ENCODE measurements around the gene TBC1D10B. TPM values are rescaled to one million over a fixed set of nuclear protein-coding genes. Genes with fewer than 3 reads are reported as not detected.

TBC1D10B gene
- total RNA-seq, 1 donor from 2014 or later, result 8.2 TPM

DNA sequence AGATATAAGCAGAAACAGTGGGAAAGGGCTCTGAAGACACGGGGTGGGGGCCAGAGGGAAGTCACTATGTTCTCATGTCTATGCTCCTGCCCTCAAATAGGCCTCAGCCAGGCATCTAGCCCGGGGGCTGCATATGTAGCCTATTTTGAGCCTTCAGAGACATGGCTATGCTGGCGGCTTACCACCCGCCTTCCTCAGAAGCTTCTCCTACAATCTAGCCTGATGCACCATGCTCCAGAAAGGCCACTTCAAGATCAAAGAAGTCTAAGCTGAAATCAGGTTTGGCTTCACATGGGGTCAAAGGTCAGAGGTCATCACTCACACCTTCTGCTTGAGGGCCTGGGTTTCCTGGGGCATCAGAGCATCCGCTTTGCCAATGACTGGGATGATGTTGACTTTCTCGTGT lies 10.5 kb upstream of the TBC1D10B start:
- H3K36me3 Mint-ChIP-seq, result peaks cover 3% of the 10 kb centered on the region
- Histone ChIP-seq H3K4me2 (no peak overlapping the region), H3K4me1 (peaks cover 14% of the 10 kb centered on the region), H4K20me1 (ENCODE audit: low read depth) (peaks cover 6% of the 10 kb centered on the region), H3K27ac (no peak overlapping the region), H3F3A (ENCODE audit: low read depth) (peaks cover 27% of the 10 kb centered on the region), H2AFZ (replicated peaks) (no peak overlapping the region), H3K9ac (no peak overlapping the region), H3K79me2 (ENCODE audit: low read depth) (peaks cover 16% of the 10 kb centered on the region), H3K27me3 (no peaks in the 10 kb centered on the region), H3K9me3 (ENCODE audit: low read depth) (no peaks in the 10 kb centered on the region), H3K4me3 (no peak overlapping the region), H3K36me3 (no peaks in the 10 kb centered on the region)
- DNase-seq (ENCODE audit: low spot score), result no peak
- peaks cover 2% of the 10 kb centered on the region for H3K27me3 Mint-ChIP-seq (ENCODE audit: insufficient read depth, low read depth)
- H3K4me1 Mint-ChIP-seq, result peaks cover 29% of the 10 kb centered on the region
- H3K27ac Mint-ChIP-seq, result no peak overlapping the region
- H3K4me3 Mint-ChIP-seq, result peak overlapping the region; percentile 73
- TF ChIP-seq EZH2 (IDR thresholded peaks at IDR 0.05), result no peak
- no peak for TF ChIP-seq EZH2phosphoT487 (IDR thresholded peaks at IDR 0.05)
- TF ChIP-seq, protein P1, sequence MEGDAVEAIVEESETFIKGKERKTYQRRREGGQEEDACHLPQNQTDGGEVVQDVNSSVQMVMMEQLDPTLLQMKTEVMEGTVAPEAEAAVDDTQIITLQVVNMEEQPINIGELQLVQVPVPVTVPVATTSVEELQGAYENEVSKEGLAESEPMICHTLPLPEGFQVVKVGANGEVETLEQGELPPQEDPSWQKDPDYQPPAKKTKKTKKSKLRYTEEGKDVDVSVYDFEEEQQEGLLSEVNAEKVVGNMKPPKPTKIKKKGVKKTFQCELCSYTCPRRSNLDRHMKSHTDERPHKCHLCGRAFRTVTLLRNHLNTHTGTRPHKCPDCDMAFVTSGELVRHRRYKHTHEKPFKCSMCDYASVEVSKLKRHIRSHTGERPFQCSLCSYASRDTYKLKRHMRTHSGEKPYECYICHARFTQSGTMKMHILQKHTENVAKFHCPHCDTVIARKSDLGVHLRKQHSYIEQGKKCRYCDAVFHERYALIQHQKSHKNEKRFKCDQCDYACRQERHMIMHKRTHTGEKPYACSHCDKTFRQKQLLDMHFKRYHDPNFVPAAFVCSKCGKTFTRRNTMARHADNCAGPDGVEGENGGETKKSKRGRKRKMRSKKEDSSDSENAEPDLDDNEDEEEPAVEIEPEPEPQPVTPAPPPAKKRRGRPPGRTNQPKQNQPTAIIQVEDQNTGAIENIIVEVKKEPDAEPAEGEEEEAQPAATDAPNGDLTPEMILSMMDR (IDR thresholded peaks at IDR 0.05), result no peak
- H3K9me3 Mint-ChIP-seq, result no peaks in the 10 kb centered on the region

DNA sequence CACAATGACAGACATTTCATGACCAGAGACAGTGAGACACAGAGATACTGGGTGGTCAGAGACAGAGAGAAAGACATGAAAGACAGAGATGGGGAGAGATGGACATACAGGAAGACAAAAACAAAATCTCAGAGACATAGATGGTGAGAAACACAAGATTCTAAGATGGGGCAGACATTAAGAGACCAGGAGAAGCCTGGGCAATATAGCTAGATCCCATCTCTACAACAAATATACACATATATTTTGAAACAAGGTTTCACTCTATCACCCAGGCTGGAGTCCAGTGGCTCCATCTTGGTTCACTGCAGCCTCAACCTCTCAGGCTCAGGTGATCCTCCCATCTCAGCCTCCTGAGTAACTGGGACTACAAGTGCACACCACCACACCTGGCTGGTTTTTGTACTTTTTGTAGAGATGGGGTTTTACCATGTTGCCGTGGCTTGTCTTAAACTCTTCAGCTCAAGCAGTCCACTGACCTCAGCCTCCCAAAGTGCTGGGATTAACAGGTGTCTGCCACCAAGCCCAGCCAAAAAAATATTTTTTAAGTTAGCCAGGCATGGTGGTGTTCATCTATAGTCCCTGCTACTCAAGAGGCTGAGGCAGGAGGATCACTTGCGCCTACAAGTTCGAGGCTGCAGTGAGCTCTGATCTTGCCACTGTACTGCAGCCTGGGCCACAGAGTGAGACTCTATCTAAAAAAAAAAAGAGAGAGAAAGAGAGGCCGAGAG lies 9.9 kb upstream of the TBC1D10B start:
- peaks cover 16% of the 10 kb centered on the region for H3K79me2 ChIP-seq (ENCODE audit: low read depth)
- no peak overlapping the region for H3K4me3 ChIP-seq
- no peaks in the 10 kb centered on the region for H3K9me3 ChIP-seq (ENCODE audit: low read depth)
- Mint-ChIP-seq H3K4me1 (peaks cover 33% of the 10 kb centered on the region), H3K27ac (peak overlapping the region; percentile 85), H3K9me3 (no peaks in the 10 kb centered on the region), H3K36me3 (peaks cover 3% of the 10 kb centered on the region), H3K27me3 (ENCODE audit: insufficient read depth, low read depth) (no peaks in the 10 kb centered on the region), H3K4me3 (peak overlapping the region; percentile 95)
- no peaks in the 10 kb centered on the region for H3K27me3 ChIP-seq
- H3K27ac ChIP-seq, result no peak overlapping the region
- TF ChIP-seq EZH2 (IDR thresholded peaks at IDR 0.05) (no peak), EZH2phosphoT487 (IDR thresholded peaks at IDR 0.05) (no peak)
- TF ChIP-seq, protein P1 (IDR thresholded peaks at IDR 0.05), result no peak
- peaks cover 17% of the 10 kb centered on the region for H3K4me1 ChIP-seq
- peak overlapping the region; percentile 79 for H3K4me2 ChIP-seq
- no peaks in the 10 kb centered on the region for H3K36me3 ChIP-seq
- H3F3A ChIP-seq (ENCODE audit: low read depth), result peaks cover 27% of the 10 kb centered on the region
- peaks cover 6% of the 10 kb centered on the region for H4K20me1 ChIP-seq (ENCODE audit: low read depth)
- H2AFZ ChIP-seq (replicated peaks), result no peak overlapping the region
- no peak for DNase-seq (ENCODE audit: low spot score)
- no peak overlapping the region for H3K9ac ChIP-seq

DNA sequence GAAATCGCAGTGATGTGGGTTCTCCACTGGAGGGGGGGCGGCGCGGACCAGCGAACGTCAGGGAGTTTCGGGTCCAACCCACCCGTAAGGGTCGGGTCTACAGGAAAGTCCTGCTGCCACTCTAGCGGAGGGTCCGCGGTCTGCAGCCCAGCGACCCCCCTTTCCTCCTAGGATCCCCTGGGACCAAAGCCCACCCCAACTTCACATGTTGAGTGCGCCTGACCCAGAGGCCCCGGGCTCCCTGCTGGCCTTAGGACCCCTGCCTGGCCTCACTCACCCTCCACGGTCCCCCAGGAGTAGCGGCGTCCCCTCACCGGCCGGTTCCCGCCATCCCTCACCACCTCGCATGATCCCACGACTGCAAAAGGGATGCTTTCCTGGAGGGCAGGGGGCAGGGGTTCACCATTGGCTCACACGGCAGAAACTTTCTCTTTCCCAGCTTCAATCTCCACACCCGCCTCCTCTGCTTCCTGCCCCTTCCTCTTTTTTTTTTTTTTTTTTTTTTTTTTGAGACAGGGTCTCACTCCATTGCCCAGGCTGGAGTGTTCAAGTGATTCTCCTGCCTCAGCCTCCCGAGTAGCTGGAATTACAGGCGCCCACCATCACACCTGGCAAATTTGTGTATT lies 9.0 kb upstream of the TBC1D10B start:
- peak overlapping the region; percentile 47 for H3K9ac ChIP-seq
- Mint-ChIP-seq H3K4me1 (peaks cover 33% of the 10 kb centered on the region), H3K27me3 (ENCODE audit: insufficient read depth, low read depth) (no peaks in the 10 kb centered on the region), H3K9me3 (no peaks in the 10 kb centered on the region), H3K27ac (no peak overlapping the region), H3K36me3 (peaks cover 3% of the 10 kb centered on the region), H3K4me3 (peak overlapping the region; percentile 95)
- H3K4me3 ChIP-seq, result peak overlapping the region; percentile 62
- H3K79me2 ChIP-seq (ENCODE audit: low read depth), result peaks cover 16% of the 10 kb centered on the region
- TF ChIP-seq EZH2 (IDR thresholded peaks at IDR 0.05) (no peak), EZH2phosphoT487 (IDR thresholded peaks at IDR 0.05) (no peak)
- TF ChIP-seq, protein P1 (IDR thresholded peaks at IDR 0.05), result no peak
- no peaks in the 10 kb centered on the region for H3K27me3 ChIP-seq
- H3K4me1 ChIP-seq, result peaks cover 19% of the 10 kb centered on the region
- no peaks in the 10 kb centered on the region for H3K36me3 ChIP-seq
- peak overlapping the region; percentile 60 for H3K27ac ChIP-seq
- H4K20me1 ChIP-seq (ENCODE audit: low read depth), result peaks cover 6% of the 10 kb centered on the region
- peaks cover 27% of the 10 kb centered on the region for H3F3A ChIP-seq (ENCODE audit: low read depth)
- no peaks in the 10 kb centered on the region for H3K9me3 ChIP-seq (ENCODE audit: low read depth)
- no peak for DNase-seq (ENCODE audit: low spot score)
- no peak overlapping the region for H2AFZ ChIP-seq (replicated peaks)
- H3K4me2 ChIP-seq, result peak overlapping the region; percentile 79

Measured in neural progenitor cell (in vitro differentiated cells).